Nephron progenitor cell (in vitro differentiated cells): ENCODE results near the gene BTLA.

ENCODE experiments used
- DNase-seq: peaks from one replicate; pipeline ENCODE4 v3.0.0; 2021
- H3K27ac Mint-ChIP-seq: 2 replicates; pipeline ENCODE4 v1.8.0; 2021; ENCODE audit warnings: mild to moderate bottlenecking, moderate library complexity, mixed read lengths
- H3K27me3 Mint-ChIP-seq: 2 replicates; pipeline ENCODE4 v1.8.0; 2021; ENCODE audit warnings: mild to moderate bottlenecking, low read depth, mixed read lengths; ENCODE audit not compliant: poor library complexity
- H3K36me3 Mint-ChIP-seq: 2 replicates; pipeline ENCODE4 v1.8.0; 2021; ENCODE audit warnings: low read depth, mixed read lengths
- H3K4me1 Mint-ChIP-seq: 2 replicates; pipeline ENCODE4 v1.8.0; 2021; ENCODE audit warnings: mixed read lengths
- H3K4me3 Mint-ChIP-seq: 2 replicates; pipeline ENCODE4 v1.8.0; 2021; ENCODE audit warnings: mild to moderate bottlenecking, moderate library complexity, mixed read lengths
- H3K9me3 Mint-ChIP-seq: 2 replicates; pipeline ENCODE4 v1.8.0; 2021; ENCODE audit warnings: mild to moderate bottlenecking, moderate library complexity, mixed read lengths
- CTCF ChIP-seq: fragments of 200-600 bp; sonication (generic); IDR thresholded peaks from 2 replicates; pipeline ENCODE4 v1.5.0; 2021; ENCODE audit warnings: antibody characterized with exemption

Gene BTLA

DNA sequence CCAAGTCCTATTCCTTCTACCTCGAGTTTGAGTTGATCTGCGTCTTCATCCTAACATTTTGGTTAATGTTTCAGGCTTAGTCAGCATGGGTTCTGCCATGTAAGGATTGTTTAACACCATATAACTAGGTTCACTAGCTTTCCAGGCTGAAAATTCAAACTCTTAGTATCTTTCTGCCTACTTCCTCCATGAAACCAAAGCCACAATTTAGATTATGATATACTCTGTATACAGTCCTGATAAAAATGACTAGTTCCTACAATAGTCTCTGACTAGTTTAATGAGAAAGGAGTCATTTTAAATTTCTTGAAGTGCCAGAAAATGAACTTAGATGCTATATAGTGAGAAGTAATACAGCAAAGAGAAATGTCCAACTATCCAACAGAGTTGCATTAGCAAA is 6.6 kb upstream of the BTLA start:
- Mint-ChIP-seq H3K36me3 (no peaks in the 10 kb centered on the region), H3K4me3 (no peak overlapping the region), H3K4me1 (no peaks in the 10 kb centered on the region), H3K9me3 (peaks cover 24% of the 10 kb centered on the region), H3K27me3 (peaks cover 3% of the 10 kb centered on the region), H3K27ac (no peak overlapping the region)
- no peak for TF ChIP-seq CTCF
- DNase-seq, result no peak

DNA sequence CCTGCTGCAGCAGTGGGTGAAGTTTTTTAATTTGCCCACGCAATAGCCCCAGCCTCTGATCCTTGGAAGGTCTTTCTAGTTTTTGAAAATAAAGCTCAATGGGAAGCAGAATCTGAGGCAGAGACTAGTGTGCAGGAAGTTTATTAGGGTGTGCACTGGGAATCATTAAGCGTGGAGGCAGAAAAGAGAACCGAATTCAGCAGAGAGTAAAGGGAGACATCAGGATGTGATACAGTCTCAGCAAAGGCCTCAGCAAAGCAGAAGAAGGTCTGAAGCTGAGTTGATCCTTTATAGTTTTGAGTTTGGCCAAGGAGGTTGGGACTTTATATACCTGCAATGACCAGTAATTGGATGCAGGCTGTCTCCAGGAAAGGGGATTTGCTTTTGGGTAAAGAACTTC is 4.9 kb upstream of the BTLA start:
- no peak overlapping the region for H3K4me3 Mint-ChIP-seq
- peaks cover 3% of the 10 kb centered on the region for H3K27me3 Mint-ChIP-seq
- H3K9me3 Mint-ChIP-seq, result peaks cover 12% of the 10 kb centered on the region
- no peaks in the 10 kb centered on the region for H3K36me3 Mint-ChIP-seq
- no peak for TF ChIP-seq CTCF
- no peak for DNase-seq
- no peak overlapping the region for H3K27ac Mint-ChIP-seq
- H3K4me1 Mint-ChIP-seq, result no peaks in the 10 kb centered on the region

GRCh38 chr3:112503304-112503972 is 4.2 kb upstream of the BTLA start:
- TF ChIP-seq CTCF, result no peak
- Mint-ChIP-seq H3K9me3 (peaks cover 6% of the 10 kb centered on the region), H3K4me1 (no peaks in the 10 kb centered on the region), H3K36me3 (no peaks in the 10 kb centered on the region), H3K4me3 (no peak overlapping the region), H3K27me3 (peaks cover 3% of the 10 kb centered on the region), H3K27ac (no peak overlapping the region)
- no peak for DNase-seq

- no peak for DNase-seq
- H3K27me3 Mint-ChIP-seq, result peaks cover 3% of the 10 kb centered on the region
- no peak for TF ChIP-seq CTCF
- no peak overlapping the region for H3K27ac Mint-ChIP-seq
- H3K9me3 Mint-ChIP-seq, result no peaks in the 10 kb centered on the region
- H3K36me3 Mint-ChIP-seq, result no peaks in the 10 kb centered on the region
- H3K4me3 Mint-ChIP-seq, result no peak overlapping the region
- no peaks in the 10 kb centered on the region for H3K4me1 Mint-ChIP-seq
These were observed 1.3 kb upstream of the BTLA start for GRCh38 chr3:112500621-112501020.

DNA sequence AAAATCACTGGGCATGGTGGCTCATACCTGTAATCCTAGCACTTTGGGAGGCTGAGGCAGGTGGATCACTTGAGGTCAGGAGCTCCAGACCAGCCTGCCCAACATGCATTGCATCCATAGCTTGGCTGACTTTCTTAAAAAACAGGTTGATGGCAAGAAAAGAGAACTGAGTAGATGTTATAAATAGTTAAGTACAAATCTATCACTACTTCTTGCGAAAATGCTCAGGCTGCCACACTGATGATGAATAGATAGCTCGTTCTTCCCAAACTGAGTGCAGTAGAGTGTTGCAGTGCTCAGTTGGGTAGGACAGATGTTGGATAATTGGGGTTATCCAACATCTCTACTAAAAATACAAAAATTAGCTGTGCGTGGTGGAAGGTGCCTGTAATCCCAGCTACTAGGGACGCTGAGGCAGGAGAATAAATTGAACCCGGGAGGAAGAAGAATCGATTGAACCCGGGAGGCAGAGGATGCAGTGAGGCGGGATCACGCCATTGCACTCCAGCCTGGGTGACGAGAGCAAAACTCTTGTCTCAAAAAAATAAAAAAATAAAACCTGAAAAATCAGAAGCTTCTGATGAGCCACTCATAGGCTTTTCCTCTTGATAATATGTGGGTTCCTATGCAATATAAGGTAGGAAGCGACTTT is 1.2 kb downstream of the BTLA start:
- TF ChIP-seq CTCF, result no peak
- H3K4me3 Mint-ChIP-seq, result no peak overlapping the region
- H3K27ac Mint-ChIP-seq, result no peak overlapping the region
- no peaks in the 10 kb centered on the region for H3K4me1 Mint-ChIP-seq
- no peak for DNase-seq
- H3K9me3 Mint-ChIP-seq, result peaks cover 8% of the 10 kb centered on the region
- no peaks in the 10 kb centered on the region for H3K36me3 Mint-ChIP-seq
- H3K27me3 Mint-ChIP-seq, result no peaks in the 10 kb centered on the region
